GM19099 (cell line): ENCODE results near the gene VTI1A.

Experiments used
- POLR2A ChIP-seq: IDR thresholded peaks from 3 replicates; pipeline ENCODE4 v1.6.1; 2011; ENCODE audit warnings: low read depth; ENCODE audit not compliant: insufficient read length; ENCODE audit errors: extremely low read depth

VTI1A gene

DNA sequence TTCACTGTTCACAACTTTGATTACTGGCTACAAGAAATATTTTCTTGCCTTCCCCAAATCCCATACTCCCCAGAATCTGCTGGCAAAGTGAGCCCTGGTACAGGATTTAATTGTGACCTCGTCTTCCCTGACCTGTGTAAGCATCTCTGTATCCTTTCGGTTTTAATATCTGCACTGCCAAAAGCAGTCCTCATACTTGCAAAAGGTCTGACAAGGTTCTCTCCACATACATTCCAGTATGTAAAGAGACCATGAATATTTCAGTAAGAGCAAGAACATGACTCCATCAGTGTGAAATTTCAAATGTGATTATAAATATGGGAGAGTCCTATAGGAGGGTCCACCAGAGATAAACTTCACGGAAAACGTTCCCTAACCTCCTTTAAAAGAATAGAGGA lies 369.0 kb downstream of the VTI1A start:
- no peak for TF ChIP-seq POLR2A

DNA sequence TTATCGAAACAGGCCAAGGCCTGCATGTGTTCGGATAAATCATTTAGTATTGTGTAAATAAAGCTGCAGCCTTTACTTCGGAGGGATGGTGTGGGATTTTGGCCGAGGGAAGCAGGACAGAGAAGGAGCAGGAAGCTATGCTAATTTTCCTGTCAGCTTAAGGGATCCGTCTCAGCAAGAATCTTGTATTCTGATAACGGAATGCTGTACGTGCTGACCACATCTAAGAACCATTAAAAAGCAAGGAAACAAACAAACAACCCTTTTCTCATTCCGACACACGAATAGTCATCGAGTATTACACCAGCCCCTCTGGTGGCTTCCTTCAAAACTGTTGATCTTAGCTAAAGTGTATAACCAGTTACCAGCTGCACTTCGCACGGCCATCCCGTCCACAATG lies 369.9 kb downstream of the VTI1A start:
- no peak for TF ChIP-seq POLR2A

DNA sequence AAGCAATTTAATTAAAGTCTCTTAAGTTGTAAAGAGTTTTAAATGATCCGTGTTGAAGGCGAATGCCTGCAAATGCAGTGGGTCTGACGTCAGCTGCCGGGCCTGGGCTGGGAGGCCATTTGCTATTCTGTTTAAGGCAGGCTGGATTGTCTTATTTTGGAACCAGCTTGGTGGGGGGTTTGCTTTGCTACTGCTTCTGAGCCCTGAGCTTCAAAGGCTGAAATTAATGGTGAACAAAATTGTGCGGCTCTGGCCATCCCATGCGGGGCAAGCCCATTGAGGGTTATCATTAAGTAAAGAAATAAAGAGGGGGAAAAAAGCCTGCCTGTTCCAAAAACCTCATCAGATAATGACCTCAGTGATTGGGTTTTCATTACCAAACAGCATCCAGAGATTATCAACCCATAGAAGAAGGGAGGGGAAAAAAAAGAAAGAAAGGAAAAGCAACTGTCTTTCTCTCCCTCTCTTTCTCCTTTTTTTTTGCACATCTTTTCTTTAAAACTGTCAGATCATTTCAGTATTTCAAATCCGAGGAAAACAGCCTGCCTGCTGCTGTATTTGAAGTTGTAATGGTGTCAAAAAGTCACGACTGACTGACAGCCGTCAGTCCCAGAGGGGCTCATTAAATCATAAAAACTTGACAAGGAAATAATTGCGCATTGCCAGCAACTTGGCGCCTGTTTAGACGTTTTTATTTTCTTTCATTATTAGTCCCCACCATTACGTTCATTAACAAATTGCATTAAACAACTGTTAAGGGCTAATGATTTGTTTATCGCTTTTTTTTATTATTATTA lies 371.2 kb downstream of the VTI1A start:
- TF ChIP-seq POLR2A: no peak

DNA sequence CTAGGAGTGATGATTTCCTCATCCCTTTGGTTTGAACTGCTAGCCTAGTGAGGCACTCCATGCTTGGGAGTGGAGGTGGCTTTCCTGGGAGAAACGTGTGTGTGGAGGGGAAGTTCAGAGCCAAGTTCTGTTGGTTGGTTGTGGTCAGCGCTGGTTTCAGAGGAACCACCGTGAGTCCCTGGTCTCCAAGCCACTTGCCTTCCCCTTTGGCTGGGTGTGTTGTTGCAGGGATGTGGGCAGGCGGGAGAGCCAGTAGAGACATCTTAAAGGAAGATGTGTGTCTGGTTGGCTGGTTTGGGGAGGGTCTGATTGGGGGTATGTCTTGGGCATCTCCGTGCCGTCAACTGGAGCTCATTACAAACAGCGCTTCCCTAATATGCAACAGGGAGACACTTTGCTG lies 372.2 kb downstream of the VTI1A start:
- no peak for TF ChIP-seq POLR2A

DNA sequence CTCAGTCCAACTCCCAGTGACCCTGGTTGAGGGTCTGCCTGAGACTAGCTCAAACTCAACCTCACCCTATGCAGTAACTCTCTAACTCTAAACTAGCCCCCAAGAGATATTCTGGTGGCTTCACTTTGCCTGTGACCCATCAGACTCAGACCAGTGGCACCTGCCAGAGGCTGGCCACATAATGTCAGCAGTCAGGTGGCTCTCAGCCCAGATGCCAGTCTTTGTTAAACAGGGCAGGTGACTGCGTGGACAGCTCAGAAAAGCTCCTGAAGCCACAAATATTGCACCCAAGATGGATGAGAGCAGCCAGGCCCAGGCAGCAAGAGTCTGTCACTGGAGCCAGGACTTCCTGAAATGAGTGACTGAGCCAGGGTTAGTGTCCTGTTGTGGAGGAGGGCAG lies 373.3 kb downstream of the VTI1A start:
- no peak for TF ChIP-seq POLR2A

DNA sequence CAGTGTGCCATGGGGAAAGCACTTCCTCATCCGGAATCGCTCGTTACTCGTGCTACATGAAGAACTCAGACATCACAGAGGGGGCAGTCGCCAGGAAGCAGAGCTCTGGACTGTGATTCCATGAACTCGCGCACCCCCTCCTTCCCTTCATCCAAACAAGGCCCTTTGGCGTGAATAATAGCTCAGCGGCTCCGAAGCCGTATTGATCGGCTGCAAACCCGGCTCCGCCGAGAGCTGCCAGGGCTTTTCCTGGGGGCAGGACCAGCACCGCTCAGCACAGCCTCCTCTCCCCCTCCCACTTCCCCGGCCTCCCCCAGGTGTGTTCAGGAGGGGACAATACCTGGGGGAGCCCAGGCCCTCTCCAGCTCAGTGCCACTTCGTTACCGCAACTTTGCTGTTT lies 374.0 kb downstream of the VTI1A start:
- TF ChIP-seq POLR2A: no peak

DNA sequence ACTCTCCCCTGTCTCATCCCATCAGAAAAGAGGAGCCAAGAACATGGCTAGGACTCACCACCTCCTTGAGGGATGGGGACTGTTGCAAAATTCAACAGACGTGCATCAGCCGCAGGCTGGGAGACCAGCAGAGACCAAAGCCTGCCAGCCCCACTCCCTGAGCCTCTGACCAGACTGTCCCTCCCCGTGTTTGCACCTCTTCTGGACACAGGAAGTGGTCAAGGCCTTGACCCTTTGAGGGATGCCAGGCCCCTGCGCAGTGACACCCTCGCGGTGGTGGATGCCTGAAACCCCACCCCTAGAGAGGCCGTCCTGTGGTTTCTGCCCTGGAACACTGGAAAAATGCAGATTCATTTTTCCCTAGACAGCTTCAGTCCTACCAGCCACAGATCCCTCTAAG lies 374.6 kb downstream of the VTI1A start:
- no peak for TF ChIP-seq POLR2A

DNA sequence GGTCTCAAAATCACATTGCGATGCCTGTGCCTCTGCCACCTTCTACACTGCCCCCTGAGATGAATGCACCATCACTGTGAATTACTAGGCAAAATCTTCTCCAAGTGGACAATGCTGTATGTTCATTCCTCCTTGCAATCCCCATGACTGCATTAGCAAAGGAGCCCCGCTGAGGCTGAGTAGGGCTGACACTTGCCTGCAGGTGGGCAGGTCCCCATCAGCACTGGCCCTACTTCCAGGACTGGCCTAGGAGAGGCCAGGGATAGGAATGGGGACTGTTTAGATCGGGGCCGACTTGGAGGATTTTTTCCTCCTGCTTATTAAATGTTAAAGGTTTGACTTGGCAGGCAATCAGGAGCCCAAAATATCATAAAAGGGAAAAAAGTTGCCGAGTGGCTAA lies 376.0 kb downstream of the VTI1A start:
- TF ChIP-seq POLR2A: no peak

DNA sequence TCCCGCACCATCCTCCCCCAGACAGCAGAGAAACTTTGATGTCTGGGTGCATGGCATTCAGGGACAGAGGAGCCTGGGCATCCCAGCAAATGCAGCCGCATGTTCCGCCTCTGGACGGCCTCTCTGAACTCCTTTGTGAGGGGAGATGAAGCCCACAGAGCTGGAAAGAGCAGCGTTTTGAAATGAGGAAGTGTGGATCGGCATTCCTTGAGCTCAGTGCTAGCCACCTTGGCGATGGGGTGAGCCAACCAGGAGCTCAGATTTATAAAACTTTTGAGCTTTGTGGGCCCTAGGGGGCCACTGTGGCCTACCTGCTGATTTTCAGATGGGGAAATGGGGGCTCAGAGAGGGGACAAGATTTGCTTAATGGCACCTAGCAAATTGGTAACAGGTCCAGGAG lies 376.6 kb downstream of the VTI1A start:
- TF ChIP-seq POLR2A: no peak

DNA sequence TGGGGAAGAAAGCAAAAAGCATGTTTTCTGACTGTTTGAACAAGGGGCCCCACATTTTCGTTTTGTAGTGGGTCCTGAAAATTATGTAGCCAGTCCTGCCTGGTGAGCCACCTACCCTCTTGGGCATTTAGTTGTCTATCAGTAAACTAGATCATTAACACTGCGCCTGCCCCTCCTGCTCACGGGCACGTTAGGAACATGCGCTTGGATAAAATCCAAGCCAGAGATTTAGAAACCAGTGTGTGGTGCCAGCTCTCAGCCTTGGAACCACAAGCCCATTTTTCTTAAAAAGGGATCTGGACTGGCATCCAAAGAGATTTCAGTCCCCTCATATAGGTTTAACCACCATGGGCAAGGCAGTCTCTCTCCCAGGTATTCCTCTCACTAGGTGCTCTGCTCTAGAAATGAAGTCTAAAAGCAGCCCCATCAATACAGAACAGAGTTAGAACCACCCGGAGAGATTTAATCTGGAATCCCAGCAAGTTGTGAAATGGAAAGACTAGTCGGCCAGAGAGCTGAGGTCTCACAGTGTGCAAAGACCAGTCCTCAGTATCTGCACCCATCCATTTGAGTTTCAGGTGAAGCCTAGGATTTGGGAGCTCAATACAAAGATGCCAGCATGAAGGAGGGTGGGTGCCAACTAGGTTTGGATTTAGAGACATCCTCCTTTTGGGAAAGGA lies 379.1 kb downstream of the VTI1A start:
- TF ChIP-seq POLR2A: no peak

DNA sequence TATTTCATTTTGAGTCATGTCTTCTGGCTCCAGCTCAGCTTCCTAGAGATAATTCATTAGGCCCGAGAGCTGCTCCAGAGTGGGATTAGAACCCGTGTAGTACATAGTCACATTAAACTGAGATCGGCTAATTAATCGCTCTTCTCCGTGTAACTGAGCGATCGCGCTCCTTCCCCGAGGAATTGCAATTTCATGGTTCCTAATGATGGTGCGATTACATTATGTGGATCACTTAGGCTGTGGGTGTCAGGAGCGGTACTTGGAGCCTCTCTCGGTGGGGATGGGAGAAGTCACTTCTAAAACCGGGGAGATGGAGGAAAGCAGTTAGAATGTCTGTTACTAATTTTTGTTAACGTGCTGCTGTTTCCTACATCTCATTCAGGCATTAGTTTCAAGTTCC lies 380.1 kb downstream of the VTI1A start:
- no peak for TF ChIP-seq POLR2A

DNA sequence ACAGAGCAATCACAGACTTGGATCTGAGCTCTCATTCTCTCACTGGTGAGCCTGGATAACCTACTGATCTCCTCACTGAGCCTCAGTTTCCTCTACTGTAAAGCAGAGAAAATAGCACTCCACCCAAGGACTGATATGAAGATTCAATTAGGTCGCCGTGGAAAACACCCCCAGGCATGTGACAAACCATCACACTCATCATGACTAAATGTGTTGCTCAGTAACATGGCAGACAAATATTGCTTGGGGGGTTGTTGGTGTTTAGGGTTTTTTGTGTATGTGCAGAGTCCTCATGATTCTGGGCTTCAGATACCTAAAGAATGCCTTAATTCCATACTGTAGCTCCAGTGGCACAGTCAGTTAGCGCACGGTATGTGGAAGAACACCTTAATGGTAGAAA lies 380.9 kb downstream of the VTI1A start:
- TF ChIP-seq POLR2A: no peak

DNA sequence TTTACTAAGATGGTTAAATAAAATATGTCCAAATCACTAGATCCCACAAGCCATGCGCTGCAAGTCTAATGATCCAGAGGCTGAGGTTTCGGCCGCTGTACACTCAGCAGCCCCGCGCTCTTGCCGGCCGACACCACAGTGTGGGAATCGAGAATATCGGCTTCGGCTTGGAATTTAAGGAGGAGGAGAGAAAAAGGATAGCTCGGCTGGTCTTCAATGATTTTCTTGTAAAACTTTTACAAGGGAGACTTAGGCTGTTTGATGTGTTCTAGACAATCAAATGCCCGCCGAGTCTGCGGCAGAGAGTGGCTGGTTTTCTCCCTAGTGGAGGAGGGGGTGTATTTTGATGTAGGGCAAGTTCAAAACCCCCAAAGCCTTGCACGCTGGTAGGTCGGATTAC lies 384.8 kb downstream of the VTI1A start:
- no peak for TF ChIP-seq POLR2A

DNA sequence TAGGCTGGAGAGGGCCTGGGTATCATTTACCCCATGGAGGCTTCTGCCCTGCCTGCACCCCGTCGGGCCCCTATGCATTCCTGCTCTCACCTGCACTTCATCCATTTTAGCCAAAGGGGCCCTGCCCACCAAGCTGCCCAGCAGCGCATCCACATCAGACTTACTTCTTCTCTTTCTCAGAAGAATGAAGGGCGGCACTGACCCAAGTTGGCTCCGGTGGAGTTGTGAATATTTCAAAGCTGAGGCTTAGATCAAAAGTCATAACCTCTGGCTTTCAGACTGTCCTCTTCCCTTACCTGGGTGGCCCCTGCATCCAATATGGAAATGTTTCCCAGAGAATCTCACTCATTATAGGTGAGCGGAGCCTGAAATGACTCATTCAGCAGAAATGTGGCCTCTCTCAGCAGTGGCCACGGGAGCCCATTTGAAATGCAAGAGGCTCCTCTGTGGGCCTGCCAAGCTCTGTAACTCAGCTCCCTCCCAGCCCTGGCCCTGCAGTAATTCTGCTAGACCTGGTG lies 385.4 kb downstream of the VTI1A start:
- no peak for TF ChIP-seq POLR2A

DNA sequence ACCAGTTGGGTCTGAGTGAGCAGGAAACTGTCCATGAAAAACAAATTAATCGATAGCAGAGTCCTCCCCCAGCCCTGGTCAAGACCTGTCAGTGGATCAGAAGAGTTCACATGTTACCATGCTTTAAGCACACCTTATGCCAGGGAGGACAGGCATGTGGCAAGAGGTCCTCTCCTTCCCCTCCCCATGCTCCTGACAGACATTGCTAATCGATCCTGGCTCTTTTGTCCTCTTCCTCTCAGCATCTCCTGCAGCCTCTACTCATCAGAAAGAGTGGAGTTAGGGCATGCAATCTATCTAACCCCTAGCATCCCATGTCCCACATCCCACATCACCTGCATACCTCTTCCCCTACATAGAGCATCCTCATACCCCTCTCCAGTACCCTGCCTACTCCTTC lies 385.9 kb downstream of the VTI1A start:
- no peak for TF ChIP-seq POLR2A

DNA sequence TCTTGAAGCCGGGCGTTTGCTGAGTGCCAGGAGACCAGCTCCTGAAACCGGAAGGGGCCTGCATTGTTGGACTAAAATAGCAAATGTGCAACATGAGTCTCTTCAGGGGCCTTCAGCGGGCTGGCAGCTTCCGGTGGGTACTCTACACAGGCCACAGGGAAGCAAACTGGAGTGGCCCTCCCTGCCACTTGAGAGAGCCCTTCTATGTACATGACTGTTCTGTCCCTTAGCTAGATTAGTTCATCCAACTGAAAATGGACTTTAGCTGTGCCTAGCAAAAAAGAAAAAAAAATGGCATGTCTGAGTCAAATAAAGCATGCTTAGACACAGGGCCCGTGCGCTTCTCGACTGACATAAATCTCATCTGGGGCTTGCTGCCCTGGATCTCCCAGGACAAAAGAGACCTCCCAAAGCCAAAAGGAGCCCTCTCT lies 387.8 kb downstream of the VTI1A start:
- no peak for TF ChIP-seq POLR2A
